RWPE1 (cell line): ENCODE data around the gene RHOG.

Experiments used
- CTCF ChIA-PET: fragments of 350-600 bp; sonication (Branson Sonifier 250); formaldehyde crosslinking; extraction: SDS; loops from one replicate; lab custom pipeline; 2021; lab: Yijun Ruan, JAX
- POLR2A ChIA-PET: fragments of 400-600 bp; formaldehyde crosslinking; extraction: SDS; loops from one replicate; lab custom pipeline; 2020; ENCODE audit warnings: antibody characterized with exemption; ENCODE audit not compliant: low non-redundant PET; lab: Yijun Ruan, JAX
- DNase-seq: peaks from one replicate; pipeline ENCODE4 v3.0.0; 2012; ENCODE audit warnings: low spot score
- H3K27ac ChIP-seq: fragments of 450-650 bp; 2 replicates; pipeline ENCODE4 v1.5.1; 2017
- CTCF ChIP-seq: fragments of 450-650 bp; conservative IDR thresholded peaks from 2 replicates; pipeline ENCODE4 v1.5.1; 2017; ENCODE audit warnings: low read depth, mild to moderate bottlenecking

Gene RHOG

GRCh38 chr11:3808861-3809623 is 31.7 kb downstream of the RHOG start:
- peak; percentile 79 for DNase-seq
- ChIA-PET POLR2A (no interaction called here), CTCF (interaction anchor here (0.5 to 3.0 kb wide), 14 partner anchors 10 to 266 kb away, joined by 3 to 12 read pairs (median 3); no protein-coding TSS in a partner anchor)
- TF ChIP-seq CTCF: peak; percentile 62; the same call in 1 of the 2 replicates
- H3K27ac ChIP-seq: peak overlapping the region; percentile 71

DNA sequence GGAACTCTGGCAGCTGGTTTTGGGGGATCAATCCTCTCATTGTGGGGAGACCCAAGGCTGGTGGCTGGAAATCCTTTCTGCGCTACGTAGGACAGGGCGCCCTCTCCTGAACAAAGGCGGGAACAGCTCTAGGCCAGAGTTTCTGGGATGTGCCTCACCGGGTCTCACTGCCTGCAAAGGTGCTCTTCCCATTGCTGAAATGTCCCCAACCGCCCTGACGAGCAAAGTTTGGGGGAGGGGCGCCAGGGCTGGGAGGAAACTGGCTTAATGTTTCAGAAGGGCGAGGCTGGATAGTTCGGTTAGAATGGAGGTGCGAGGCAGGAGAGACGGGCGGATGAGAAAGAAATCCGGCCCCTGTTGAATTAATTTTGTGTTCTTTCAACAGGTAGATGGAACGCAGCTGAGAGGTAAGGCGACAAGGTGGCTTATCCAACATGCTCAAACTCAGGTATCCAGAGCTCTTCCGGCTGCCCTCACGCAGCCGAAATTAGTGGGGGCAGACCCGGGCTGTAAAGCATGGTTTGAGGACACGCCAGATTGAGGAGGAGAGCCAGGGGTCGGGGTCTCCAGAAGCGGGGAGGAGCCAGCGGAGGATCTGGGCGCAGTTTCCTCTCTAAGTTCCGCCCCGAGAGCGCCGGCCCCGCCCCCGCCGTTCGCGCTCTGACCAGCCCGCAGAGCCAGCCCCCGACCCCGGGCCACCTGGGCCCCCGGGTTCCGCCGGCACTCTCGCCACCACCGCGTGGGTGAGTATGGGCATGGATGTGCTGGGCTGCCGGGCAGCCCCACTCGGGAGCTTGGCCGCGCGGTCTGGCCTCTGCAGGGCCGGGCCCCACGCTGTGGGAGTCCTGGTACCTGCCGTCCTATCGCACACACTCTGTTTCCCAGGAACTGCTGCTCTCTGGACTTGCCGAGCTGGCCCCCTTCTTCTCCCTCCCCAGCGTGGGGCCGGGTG is 32.6 kb downstream of the RHOG start, which contains the start of gene PGAP2:
PGAP2 (plus strand) TSS at position 652 of the 952 bp plus-strand sequence. CDS start 2,700 bp downstream, outside the sequence.
- CTCF ChIA-PET: interaction anchor here (0.6 to 3.0 kb wide), 13 partner anchors 10 to 265 kb away, joined by 3 to 12 read pairs (median 3); no protein-coding TSS in a partner anchor
- TF ChIP-seq CTCF: peak; percentile 69
- H3K27ac ChIP-seq: peak within 1 kb of the TSS; percentile 71
- POLR2A ChIA-PET: no interaction called here
- peak; percentile 66 for DNase-seq

DNA sequence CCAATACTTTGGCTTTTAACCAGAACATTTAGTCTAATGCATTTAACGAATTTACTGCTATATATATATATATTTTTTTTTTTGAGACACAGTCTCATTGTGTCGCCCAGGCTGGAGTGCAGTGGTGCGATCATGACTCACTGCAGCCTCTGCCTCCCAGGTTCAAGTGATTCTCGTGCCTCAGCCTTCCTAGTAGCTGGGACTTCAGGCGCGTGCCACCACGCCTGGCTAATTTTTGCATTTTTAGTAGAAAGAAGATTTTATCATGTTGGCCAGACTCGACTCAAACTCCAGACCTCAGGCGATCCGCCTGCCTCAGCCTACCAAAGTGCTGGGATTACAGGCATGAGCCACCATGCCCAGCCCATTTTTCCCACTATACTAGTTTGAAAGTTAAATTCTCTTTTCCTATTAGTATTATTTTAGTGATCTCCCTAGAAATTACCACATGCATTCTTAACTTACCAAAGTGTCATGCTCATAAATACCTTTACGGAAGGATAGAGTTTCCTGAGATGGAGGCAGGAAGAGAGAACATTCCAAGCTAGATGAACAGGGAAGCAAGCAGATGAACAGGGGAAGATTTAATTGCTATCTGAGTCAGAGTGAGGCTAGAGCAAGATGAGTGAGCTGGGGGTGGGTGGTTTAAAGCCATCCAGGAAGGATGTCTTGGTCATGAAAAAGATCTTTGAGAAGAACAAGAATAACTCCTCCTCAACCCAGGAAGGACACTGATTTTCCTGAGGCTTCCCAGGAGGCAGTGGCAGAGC is 36.8 kb downstream of the RHOG start:
- ChIA-PET POLR2A (no interaction called here), CTCF (no interaction called here)
- peak; percentile 54 for DNase-seq
- no peak overlapping the region for H3K27ac ChIP-seq
- no peak for TF ChIP-seq CTCF

GRCh38 chr11:3802011-3802790 is 38.6 kb downstream of the RHOG start:
- no peak overlapping the region for H3K27ac ChIP-seq
- no peak for TF ChIP-seq CTCF
- DNase-seq: no peak
- ChIA-PET POLR2A (no interaction called here), CTCF (interaction anchor here (0.6 kb wide), 1 partner anchor 27 kb away, joined by 3 read pairs; no protein-coding TSS in a partner anchor)

DNA sequence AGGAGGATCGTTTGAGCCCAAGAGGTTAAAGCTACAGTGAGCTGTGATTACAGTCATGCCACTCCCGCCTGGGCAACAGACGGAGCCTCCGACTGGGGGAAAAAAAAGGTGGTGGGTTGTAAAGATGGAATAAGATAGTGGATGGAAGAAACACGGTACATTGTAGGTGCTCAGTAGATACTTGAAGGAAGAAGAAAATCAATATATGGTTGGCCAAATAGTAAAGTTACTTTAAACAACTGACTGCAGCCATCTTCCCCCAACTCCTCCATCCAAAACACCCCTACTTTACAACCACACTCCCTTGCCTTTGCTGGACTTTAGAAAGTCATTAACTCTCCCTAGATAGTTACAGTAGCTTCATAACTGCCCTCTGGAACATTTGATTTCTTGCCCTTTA is 40.9 kb downstream of the RHOG start:
- POLR2A ChIA-PET: no interaction called here
- no peak for TF ChIP-seq CTCF
- H3K27ac ChIP-seq: peak overlapping the region; percentile 83; the same call in 1 of the 2 replicates
- CTCF ChIA-PET: interaction anchor here (1.0 kb wide), 1 partner anchor 42 kb away, joined by 5 read pairs; no protein-coding TSS in a partner anchor
- DNase-seq: no peak
